NB4 (cell line): ENCODE measurements around the gene RHO.
"Not testable (repeated sequence)": the region's sequence is repeated elsewhere in the genome, so short reads cannot be mapped to it uniquely, and the experiment has no call there.

Source experiments
- DNase-seq: peaks from one replicate; pipeline ENCODE4 v3.0.0; 2010; ENCODE audit warnings: low read depth
- H3K4me3 ChIP-seq: one replicate; pipeline ENCODE4 v1.5.1; 2011; ENCODE audit warnings: mild to moderate bottlenecking, low read depth, low read length, moderate library complexity
- MYC ChIP-seq: IDR thresholded peaks from 2 replicates; pipeline ENCODE4 v1.6.1; 2011; ENCODE audit warnings: low read depth, low read length
- POLR2A ChIP-seq: IDR thresholded peaks from 2 replicates; pipeline ENCODE4 v1.6.1; 2011; ENCODE audit warnings: mild to moderate bottlenecking; ENCODE audit not compliant: insufficient read length; ENCODE audit errors: extremely low read depth
- TF ChIP-seq, protein P1 (sequence below): IDR thresholded peaks from 2 replicates; pipeline ENCODE4 v1.6.1; 2011; ENCODE audit warnings: low read depth, low read length
- TF ChIP-seq, protein P2 (sequence below): IDR thresholded peaks from one replicate; pipeline ENCODE4 v1.5.1; 2012; ENCODE audit warnings: low read depth, low read length

Gene RHO

DNA sequence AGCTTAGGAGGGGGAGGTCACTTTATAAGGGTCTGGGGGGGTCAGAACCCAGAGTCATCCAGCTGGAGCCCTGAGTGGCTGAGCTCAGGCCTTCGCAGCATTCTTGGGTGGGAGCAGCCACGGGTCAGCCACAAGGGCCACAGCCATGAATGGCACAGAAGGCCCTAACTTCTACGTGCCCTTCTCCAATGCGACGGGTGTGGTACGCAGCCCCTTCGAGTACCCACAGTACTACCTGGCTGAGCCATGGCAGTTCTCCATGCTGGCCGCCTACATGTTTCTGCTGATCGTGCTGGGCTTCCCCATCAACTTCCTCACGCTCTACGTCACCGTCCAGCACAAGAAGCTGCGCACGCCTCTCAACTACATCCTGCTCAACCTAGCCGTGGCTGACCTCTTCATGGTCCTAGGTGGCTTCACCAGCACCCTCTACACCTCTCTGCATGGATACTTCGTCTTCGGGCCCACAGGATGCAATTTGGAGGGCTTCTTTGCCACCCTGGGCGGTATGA lies at the start of gene RHO:
RHO (plus strand) TSS at position 51 of the 512 bp plus-strand sequence; CDS start at position 146, 95 bp downstream.
- TF ChIP-seq, protein P1, sequence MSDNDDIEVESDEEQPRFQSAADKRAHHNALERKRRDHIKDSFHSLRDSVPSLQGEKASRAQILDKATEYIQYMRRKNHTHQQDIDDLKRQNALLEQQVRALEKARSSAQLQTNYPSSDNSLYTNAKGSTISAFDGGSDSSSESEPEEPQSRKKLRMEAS, result no peak
- TF ChIP-seq, protein P2, sequence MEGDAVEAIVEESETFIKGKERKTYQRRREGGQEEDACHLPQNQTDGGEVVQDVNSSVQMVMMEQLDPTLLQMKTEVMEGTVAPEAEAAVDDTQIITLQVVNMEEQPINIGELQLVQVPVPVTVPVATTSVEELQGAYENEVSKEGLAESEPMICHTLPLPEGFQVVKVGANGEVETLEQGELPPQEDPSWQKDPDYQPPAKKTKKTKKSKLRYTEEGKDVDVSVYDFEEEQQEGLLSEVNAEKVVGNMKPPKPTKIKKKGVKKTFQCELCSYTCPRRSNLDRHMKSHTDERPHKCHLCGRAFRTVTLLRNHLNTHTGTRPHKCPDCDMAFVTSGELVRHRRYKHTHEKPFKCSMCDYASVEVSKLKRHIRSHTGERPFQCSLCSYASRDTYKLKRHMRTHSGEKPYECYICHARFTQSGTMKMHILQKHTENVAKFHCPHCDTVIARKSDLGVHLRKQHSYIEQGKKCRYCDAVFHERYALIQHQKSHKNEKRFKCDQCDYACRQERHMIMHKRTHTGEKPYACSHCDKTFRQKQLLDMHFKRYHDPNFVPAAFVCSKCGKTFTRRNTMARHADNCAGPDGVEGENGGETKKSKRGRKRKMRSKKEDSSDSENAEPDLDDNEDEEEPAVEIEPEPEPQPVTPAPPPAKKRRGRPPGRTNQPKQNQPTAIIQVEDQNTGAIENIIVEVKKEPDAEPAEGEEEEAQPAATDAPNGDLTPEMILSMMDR, result no peak
- TF ChIP-seq MYC, result no peak
- no peak within 1 kb of the TSS for H3K4me3 ChIP-seq
- no peak for DNase-seq

DNA sequence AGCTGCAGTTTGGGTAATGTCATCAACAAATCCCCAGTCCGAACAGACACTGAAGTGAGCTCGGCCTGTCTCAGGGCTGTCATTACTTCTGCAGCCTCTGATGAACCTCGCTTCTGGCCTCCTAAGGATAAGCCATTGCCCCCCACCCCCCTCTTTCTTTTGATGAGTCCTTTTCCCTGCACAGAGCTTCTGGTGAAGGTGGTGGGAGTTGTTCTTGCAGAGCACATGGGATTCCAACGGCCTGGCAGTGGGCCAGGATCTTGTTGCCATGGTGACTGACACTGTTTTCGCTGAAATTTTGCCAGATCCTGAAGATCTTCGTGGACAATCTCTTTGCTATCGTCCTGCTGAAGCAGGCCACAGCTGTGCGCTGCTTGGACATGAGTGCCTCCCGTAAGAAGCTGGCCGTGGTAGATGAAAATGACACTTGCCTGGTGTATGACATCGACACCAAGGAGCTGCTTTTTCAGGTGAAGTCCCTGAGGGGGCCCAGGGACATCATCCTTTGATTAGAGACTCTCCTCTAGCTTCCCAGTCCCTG lies 47.1 kb upstream of the RHO start:
- DNase-seq, H3K4me3 ChIP-seq: not testable (repeated sequence)

DNA sequence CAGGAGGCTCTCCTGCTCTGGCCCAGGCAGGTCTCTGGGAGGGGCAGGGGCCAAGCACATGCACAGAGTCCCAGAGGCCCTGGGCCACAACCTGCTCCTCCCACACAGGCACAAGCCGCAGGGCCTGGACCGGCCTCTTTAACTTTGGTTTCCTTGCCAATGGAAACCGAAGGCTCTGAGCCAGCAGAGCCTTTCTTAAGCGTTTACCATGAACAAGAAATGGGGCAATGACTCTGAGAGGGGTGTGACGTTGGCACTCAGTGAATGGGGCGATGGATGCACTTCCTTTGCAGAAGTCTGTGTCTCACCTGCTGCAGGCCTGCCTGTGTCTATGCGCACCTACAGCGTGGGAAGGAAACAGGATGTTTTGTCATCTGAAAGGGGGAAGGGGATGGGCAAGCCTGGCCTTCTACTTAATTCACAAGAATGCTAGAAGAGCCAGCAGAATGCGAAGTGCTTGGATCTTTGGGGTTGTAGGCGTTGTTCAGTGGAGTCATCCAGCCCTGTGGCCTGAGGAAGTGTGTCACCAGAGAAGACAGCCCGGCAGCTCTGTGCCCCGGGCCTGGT lies 46.6 kb upstream of the RHO start:
- TF ChIP-seq, protein P2, result no peak
- TF ChIP-seq, protein P1, result no peak
- TF ChIP-seq MYC (no peak), POLR2A (no peak)
- peak; percentile 9 for DNase-seq
- H3K4me3 ChIP-seq, result no peak overlapping the region

DNA sequence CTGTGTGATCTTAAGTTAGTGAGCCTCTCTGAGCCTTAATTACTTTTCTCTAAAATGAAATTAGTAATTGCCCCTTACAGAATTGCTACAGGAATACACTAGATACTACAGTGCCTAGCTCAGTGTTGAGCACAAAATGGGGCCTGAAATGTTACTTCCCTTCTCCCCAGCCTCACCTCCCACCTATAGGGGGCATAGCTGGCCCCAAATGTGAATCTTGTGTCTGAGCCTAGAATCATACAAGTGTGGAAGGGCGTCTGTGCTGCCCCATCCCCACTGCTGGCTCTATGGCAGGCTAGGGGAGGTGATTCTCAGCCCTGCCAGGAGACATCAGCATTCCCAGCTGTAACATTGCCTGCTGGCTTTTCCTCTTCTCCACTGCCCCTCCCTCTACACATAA lies 45.7 kb upstream of the RHO start:
- peak; percentile 28 for DNase-seq
- H3K4me3 ChIP-seq, result no peak overlapping the region
- no peak for TF ChIP-seq POLR2A
- TF ChIP-seq, protein P2, result peak; percentile 40

DNA sequence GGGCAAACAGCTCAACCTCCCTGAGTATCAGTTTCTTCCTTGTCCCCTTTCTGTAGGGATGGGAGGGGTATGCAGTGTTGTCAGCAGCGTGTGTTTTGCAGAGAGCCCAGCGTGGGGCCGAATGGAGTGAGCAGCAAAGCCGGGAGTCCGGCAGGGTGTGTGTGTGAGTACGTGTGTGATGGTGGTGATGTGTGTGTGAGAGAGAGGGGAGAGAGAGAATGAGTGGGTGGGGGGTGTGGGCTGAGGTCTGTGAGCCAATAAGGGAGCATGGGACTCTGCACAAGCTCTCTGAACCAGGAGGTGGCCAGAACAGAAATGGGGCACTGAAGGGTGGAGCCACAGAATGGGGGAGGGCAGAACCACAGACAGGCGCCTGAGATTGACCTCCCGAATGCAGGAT lies 44.6 kb upstream of the RHO start:
- TF ChIP-seq, protein P2, result no peak
- TF ChIP-seq, protein P1, result no peak
- no peak for TF ChIP-seq MYC
- no peak for TF ChIP-seq POLR2A

DNA sequence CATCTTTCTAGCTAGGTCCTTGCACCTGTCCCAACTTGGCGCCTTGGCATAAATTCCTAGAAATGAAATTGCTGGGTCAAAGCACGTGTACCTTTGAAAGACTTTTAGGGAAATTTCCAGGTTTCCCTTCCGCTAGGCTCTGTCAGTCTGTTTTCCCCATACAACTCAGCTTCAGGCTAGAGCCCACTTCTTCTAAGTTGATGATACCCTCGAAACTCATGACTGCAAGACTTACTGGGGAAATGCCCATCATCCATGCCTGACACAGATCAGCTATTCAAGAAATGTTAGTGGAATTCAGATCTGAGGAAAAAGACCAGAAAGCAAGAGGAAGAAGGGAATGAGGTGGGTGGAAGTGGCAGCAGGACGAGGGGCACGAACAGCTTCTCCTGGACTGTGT lies 43.3 kb upstream of the RHO start:
- H3K4me3 ChIP-seq, DNase-seq: not testable (repeated sequence)

More for the DNA sequence above, 44.6 kb upstream of the RHO start:
- no peak overlapping the region for H3K4me3 ChIP-seq
- no peak for DNase-seq

DNA sequence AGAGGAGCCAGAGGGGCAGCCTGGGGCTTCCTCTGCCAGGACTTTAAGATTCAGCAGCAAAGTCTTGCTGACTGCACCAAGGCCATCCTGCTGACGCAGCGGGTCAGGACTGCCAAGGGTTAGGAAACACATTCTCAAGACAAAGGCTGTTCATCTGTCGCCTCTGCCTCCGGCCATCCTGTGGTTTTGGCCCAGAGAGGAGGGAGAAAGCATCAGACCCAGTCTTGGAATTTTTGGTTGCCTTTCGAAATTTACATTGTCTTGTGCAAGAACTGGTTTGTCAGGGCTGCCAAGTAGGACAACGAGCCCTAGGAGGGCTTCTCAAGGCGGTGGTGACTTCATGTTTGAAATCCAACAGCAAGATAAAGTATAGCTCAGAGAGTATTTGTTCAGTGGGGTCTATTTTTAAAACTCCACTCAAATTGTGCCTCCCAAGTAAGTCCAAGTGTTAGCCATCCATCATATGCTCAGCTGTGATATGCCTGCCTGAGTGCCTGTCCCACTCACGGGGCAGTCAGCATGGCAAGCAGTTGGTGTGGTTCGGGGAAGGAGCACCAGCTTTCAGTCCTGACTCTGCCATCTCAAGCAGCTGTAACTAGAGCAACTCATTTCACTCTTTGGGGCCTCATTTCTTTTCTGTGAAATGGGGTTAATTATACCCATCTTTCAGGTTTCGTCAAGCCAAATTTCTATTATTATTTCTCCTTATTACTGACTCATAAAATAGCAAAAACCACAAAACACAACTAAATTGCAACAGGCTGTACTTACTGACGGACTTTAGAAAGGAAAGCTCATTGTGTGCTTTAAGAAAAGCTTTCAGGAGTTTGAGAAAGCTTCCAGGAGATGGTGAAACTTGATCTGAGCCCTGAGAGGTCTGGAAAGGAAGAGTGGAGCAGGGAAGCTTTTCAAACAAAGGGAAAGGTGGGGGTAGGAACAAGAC lies 42.4 kb upstream of the RHO start:
- TF ChIP-seq MYC (no peak), POLR2A (no peak)
- TF ChIP-seq, protein P1, result no peak
- TF ChIP-seq, protein P2, result no peak
- DNase-seq, result no peak
- H3K4me3 ChIP-seq, result no peak overlapping the region
